Activated naive CD8-positive, alpha-beta T cell treated with anti-CD3 and anti-CD28 coated beads, Interleukin-2, amount 50 U/mL, for 24 hours (primary cell): ENCODE data around the gene RAD51AP1.

Experiments
- ATAC-seq: fragments of 150-1000 bp; cut with Tn5 transposase; one replicate; pipeline ENCODE4 v1.10.0; 2021
- DNase-seq: peaks from one replicate; pipeline ENCODE4 v3.0.0; 2021
- H3K27ac Mint-ChIP-seq: one replicate; pipeline ENCODE4 v1.8.0; 2021; ENCODE audit warnings: mild to moderate bottlenecking, mixed read lengths
- H3K27me3 Mint-ChIP-seq: one replicate; pipeline ENCODE4 v1.8.0; 2021; ENCODE audit warnings: mixed read lengths
- H3K36me3 Mint-ChIP-seq: one replicate; pipeline ENCODE4 v1.8.0; 2021; ENCODE audit warnings: low read depth, mixed read lengths
- H3K4me1 Mint-ChIP-seq: one replicate; pipeline ENCODE4 v1.8.0; 2021; ENCODE audit warnings: mixed read lengths
- H3K4me3 Mint-ChIP-seq: one replicate; pipeline ENCODE4 v1.8.0; 2021; ENCODE audit warnings: mild to moderate bottlenecking, moderate library complexity, mixed read lengths
- H3K9me3 Mint-ChIP-seq: one replicate; pipeline ENCODE4 v1.8.0; 2021; ENCODE audit warnings: mixed read lengths

Gene RAD51AP1

GRCh38 chr12:4530160-4530559 is 8.5 kb upstream of the RAD51AP1 start:
- Mint-ChIP-seq H3K4me3 (no peak overlapping the region), H3K27me3 (no peaks in the 10 kb centered on the region), H3K9me3 (no peaks in the 10 kb centered on the region), H3K4me1 (peaks cover 3% of the 10 kb centered on the region), H3K27ac (no peak overlapping the region), H3K36me3 (peaks cover 7% of the 10 kb centered on the region)
- DNase-seq (no peak), ATAC-seq (no peak)

- H3K4me3 Mint-ChIP-seq = no peak overlapping the region
Observed at GRCh38 chr12:4530982-4531586, 7.6 kb upstream of the RAD51AP1 start.

GRCh38 chr12:4535092-4535491 is 3.6 kb upstream of the RAD51AP1 start:
- DNase-seq (no peak), ATAC-seq (no peak)
- H3K36me3 Mint-ChIP-seq = peaks cover 3% of the 10 kb centered on the region
- no peak overlapping the region for H3K27ac Mint-ChIP-seq
- peaks cover 28% of the 10 kb centered on the region for H3K4me1 Mint-ChIP-seq
- H3K4me3 Mint-ChIP-seq = no peak overlapping the region
- no peaks in the 10 kb centered on the region for H3K27me3 Mint-ChIP-seq
- H3K9me3 Mint-ChIP-seq = no peaks in the 10 kb centered on the region

More at GRCh38 chr12:4530982-4531586, 7.6 kb upstream of the RAD51AP1 start:
- DNase-seq (no peak), ATAC-seq (no peak)
- no peaks in the 10 kb centered on the region for H3K9me3 Mint-ChIP-seq
- peaks cover 5% of the 10 kb centered on the region for H3K36me3 Mint-ChIP-seq
- H3K27ac Mint-ChIP-seq = no peak overlapping the region
- H3K27me3 Mint-ChIP-seq = no peaks in the 10 kb centered on the region
- H3K4me1 Mint-ChIP-seq = peaks cover 3% of the 10 kb centered on the region

GRCh38 chr12:4535871-4536270 is 2.8 kb upstream of the RAD51AP1 start:
- Mint-ChIP-seq H3K36me3 (peaks cover 3% of the 10 kb centered on the region), H3K4me3 (no peak overlapping the region), H3K27ac (no peak overlapping the region), H3K9me3 (no peaks in the 10 kb centered on the region), H3K4me1 (peaks cover 28% of the 10 kb centered on the region), H3K27me3 (no peaks in the 10 kb centered on the region)
- DNase-seq (no peak), ATAC-seq (no peak)

GRCh38 chr12:4539167-4539870 is 629 bp downstream of the RAD51AP1 start:
- no peaks in the 10 kb centered on the region for H3K9me3 Mint-ChIP-seq
- H3K27ac Mint-ChIP-seq = peak overlapping the region; percentile 99
- H3K27me3 Mint-ChIP-seq = no peaks in the 10 kb centered on the region
- peaks cover 15% of the 10 kb centered on the region for H3K36me3 Mint-ChIP-seq
- peaks cover 26% of the 10 kb centered on the region for H3K4me1 Mint-ChIP-seq
- H3K4me3 Mint-ChIP-seq = peak overlapping the region; percentile 97
- ATAC-seq (no peak), DNase-seq (no peak)

GRCh38 chr12:4540170-4540569 is 1.5 kb downstream of the RAD51AP1 start:
- Mint-ChIP-seq H3K36me3 (peaks cover 22% of the 10 kb centered on the region), H3K27me3 (no peaks in the 10 kb centered on the region), H3K27ac (peak overlapping the region; percentile 23), H3K9me3 (no peaks in the 10 kb centered on the region), H3K4me3 (peak overlapping the region; percentile 97), H3K4me1 (peaks cover 26% of the 10 kb centered on the region)
- no peak for DNase-seq
- ATAC-seq = no peak

GRCh38 chr12:4540638-4541037 is 1.9 kb downstream of the RAD51AP1 start:
- DNase-seq (no peak), ATAC-seq (no peak)
- H3K27me3 Mint-ChIP-seq = no peaks in the 10 kb centered on the region
- no peak overlapping the region for H3K27ac Mint-ChIP-seq
- H3K9me3 Mint-ChIP-seq = no peaks in the 10 kb centered on the region
- H3K4me1 Mint-ChIP-seq = peaks cover 26% of the 10 kb centered on the region
- no peak overlapping the region for H3K4me3 Mint-ChIP-seq
- H3K36me3 Mint-ChIP-seq = peaks cover 24% of the 10 kb centered on the region

GRCh38 chr12:4545195-4545594 is 6.5 kb downstream of the RAD51AP1 start:
- DNase-seq = no peak
- H3K27me3 Mint-ChIP-seq = no peaks in the 10 kb centered on the region
- no peak overlapping the region for H3K4me3 Mint-ChIP-seq
- peaks cover 34% of the 10 kb centered on the region for H3K36me3 Mint-ChIP-seq
- ATAC-seq = no peak
- H3K4me1 Mint-ChIP-seq = peaks cover under 1% of the 10 kb centered on the region
- H3K9me3 Mint-ChIP-seq = no peaks in the 10 kb centered on the region
- no peak overlapping the region for H3K27ac Mint-ChIP-seq

- Mint-ChIP-seq H3K4me1 (no peaks in the 10 kb centered on the region), H3K4me3 (no peak overlapping the region), H3K27ac (no peak overlapping the region), H3K9me3 (no peaks in the 10 kb centered on the region), H3K27me3 (no peaks in the 10 kb centered on the region), H3K36me3 (peaks cover 40% of the 10 kb centered on the region)
- DNase-seq (no peak), ATAC-seq (no peak)
Observed at GRCh38 chr12:4552191-4552590, 13.5 kb downstream of the RAD51AP1 start.

- Mint-ChIP-seq H3K9me3 (no peaks in the 10 kb centered on the region), H3K4me3 (no peak overlapping the region), H3K27ac (no peak overlapping the region), H3K27me3 (no peaks in the 10 kb centered on the region), H3K36me3 (peaks cover 39% of the 10 kb centered on the region), H3K4me1 (no peaks in the 10 kb centered on the region)
- no peak for DNase-seq
- no peak for ATAC-seq
Observed at GRCh38 chr12:4553943-4554342, 15.3 kb downstream of the RAD51AP1 start.

GRCh38 chr12:4555804-4556203 is 17.1 kb downstream of the RAD51AP1 start:
- H3K4me1 Mint-ChIP-seq = no peaks in the 10 kb centered on the region
- H3K9me3 Mint-ChIP-seq = no peaks in the 10 kb centered on the region
- DNase-seq (no peak), ATAC-seq (no peak)
- peaks cover 31% of the 10 kb centered on the region for H3K36me3 Mint-ChIP-seq
- H3K27me3 Mint-ChIP-seq = no peaks in the 10 kb centered on the region
- no peak overlapping the region for H3K4me3 Mint-ChIP-seq
- no peak overlapping the region for H3K27ac Mint-ChIP-seq

- H3K27me3 Mint-ChIP-seq = no peaks in the 10 kb centered on the region
- ATAC-seq (no peak), DNase-seq (no peak)
- no peaks in the 10 kb centered on the region for H3K9me3 Mint-ChIP-seq
- no peak overlapping the region for H3K4me3 Mint-ChIP-seq
- no peaks in the 10 kb centered on the region for H3K4me1 Mint-ChIP-seq
- H3K36me3 Mint-ChIP-seq = peaks cover 32% of the 10 kb centered on the region
- H3K27ac Mint-ChIP-seq = no peak overlapping the region
Observed at GRCh38 chr12:4556735-4557530, 18.2 kb downstream of the RAD51AP1 start.

GRCh38 chr12:4557586-4557985 is 18.9 kb downstream of the RAD51AP1 start:
- Mint-ChIP-seq H3K9me3 (no peaks in the 10 kb centered on the region), H3K27ac (no peak overlapping the region), H3K36me3 (peaks cover 32% of the 10 kb centered on the region), H3K4me1 (peaks cover 2% of the 10 kb centered on the region), H3K4me3 (no peak overlapping the region), H3K27me3 (peaks cover 3% of the 10 kb centered on the region)
- ATAC-seq (no peak), DNase-seq (no peak)

- Mint-ChIP-seq H3K4me1 (peaks cover 2% of the 10 kb centered on the region), H3K27me3 (peaks cover 5% of the 10 kb centered on the region), H3K4me3 (no peak overlapping the region), H3K36me3 (peaks cover 27% of the 10 kb centered on the region), H3K9me3 (no peaks in the 10 kb centered on the region), H3K27ac (no peak overlapping the region)
- DNase-seq = no peak
- no peak for ATAC-seq
Observed at GRCh38 chr12:4558171-4558570, 19.5 kb downstream of the RAD51AP1 start.
